Esophagus squamous epithelium (tissue), 4 donors: ENCODE data around the gene C6orf62.

Source experiments
- CTCF ChIP-seq, 6 experiments: fragments of 450-650 bp in 4 of 6; fragments of 200-600 bp in 2 of 6; sonication (generic) in 2 of 6; IDR thresholded peaks; one replicate each; pipeline ENCODE4 v1.5.1; 2016 to 2019; ENCODE audit warnings: antibody characterized with exemption in 6 of 6, mild to moderate bottlenecking in 4 of 6, moderate library complexity in 4 of 6
- POLR2A ChIP-seq, 4 donors: fragments of 450-650 bp; IDR thresholded peaks; one replicate each; pipeline ENCODE4 v1.6.1; 2017; ENCODE audit warnings: antibody characterized with exemption in 4 of 4, mild to moderate bottlenecking in 4 of 4, moderate library complexity in 3 of 4

- TF ChIP-seq CTCF (IDR thresholded peaks at IDR 0.05) (no peak), POLR2A (IDR thresholded peaks at IDR 0.05) (no peak)
These were observed 30.3 kb upstream of the C6orf62 start for GRCh38 chr6:24749297-24749696.
